Stimulated activated CD8-positive, alpha-beta memory T cell treated with anti-CD3 and anti-CD28 coated beads, Interleukin-2, amount 100 ng/mL, for 1 hour (primary cell): ENCODE measurements around the gene PABPN1L.

Experiments
- DNase-seq, 2 donors: peaks; one replicate each; pipeline ENCODE4 v3.0.0-alpha.2; 2020; ENCODE audit warnings: low read depth in 2 of 2

Gene PABPN1L

GRCh38 chr16:88870608-88871348, 4.3 kb upstream of the PABPN1L start:
- no peak for DNase-seq

- DNase-seq = no peak
Measured at GRCh38 chr16:88869673-88869980, 3.2 kb upstream of the PABPN1L start.

- DNase-seq = no peak
Measured at GRCh38 chr16:88868974-88869672, 2.7 kb upstream of the PABPN1L start.

- DNase-seq = no peak
Measured at GRCh38 chr16:88867581-88868246, 1.3 kb upstream of the PABPN1L start.

GRCh38 chr16:88865742-88866141, 718 bp downstream of the PABPN1L start:
- DNase-seq = no peak

GRCh38 chr16:88865310-88865709, 1.1 kb downstream of the PABPN1L start:
- DNase-seq = no peak

GRCh38 chr16:88864521-88864920, 1.9 kb downstream of the PABPN1L start:
- no peak for DNase-seq

GRCh38 chr16:88864099-88864498, 2.4 kb downstream of the PABPN1L start:
- DNase-seq = no peak

- no peak for DNase-seq
Measured at GRCh38 chr16:88863426-88863825, 3.0 kb downstream of the PABPN1L start.

- DNase-seq = no peak
Measured at GRCh38 chr16:88862968-88863367, 3.5 kb downstream of the PABPN1L start.

GRCh38 chr16:88861359-88861758, 5.1 kb downstream of the PABPN1L start:
- no peak for DNase-seq

- DNase-seq = no peak
Measured at GRCh38 chr16:88859381-88860091, 6.9 kb downstream of the PABPN1L start.

GRCh38 chr16:88857728-88858339, 8.6 kb downstream of the PABPN1L start:
- peak; percentile 38 to 52 for DNase-seq

GRCh38 chr16:88856828-88857727, 9.4 kb downstream of the PABPN1L start, which contains the start of the genes GALNS and TRAPPC2L:
Gene GALNS (minus strand): TSS chr16:88856947. CDS start chr16:88856877, 70 bp downstream.
Gene TRAPPC2L (plus strand): TSS chr16:88857127. CDS start chr16:88857151, 24 bp downstream.
- DNase-seq = peak; percentile 99

- no peak for DNase-seq
Measured at GRCh38 chr16:88856122-88856827, 10.2 kb downstream of the PABPN1L start.

- no peak for DNase-seq
Measured at GRCh38 chr16:88855736-88856121, 10.7 kb downstream of the PABPN1L start.

GRCh38 chr16:88855176-88855575, 11.3 kb downstream of the PABPN1L start:
- no peak for DNase-seq

- no peak for DNase-seq
Measured at GRCh38 chr16:88854306-88855111, 12.0 kb downstream of the PABPN1L start.

GRCh38 chr16:88853325-88853941, 13.0 kb downstream of the PABPN1L start:
- no peak for DNase-seq
